B cell (primary cell): Measurements from ENCODE around the gene HTRA2.

ENCODE experiments used
- CTCF ChIP-seq: fragments of 200-600 bp; IDR thresholded peaks from one replicate; pipeline ENCODE4 v1.8.0; 2022; ENCODE audit warnings: antibody characterized with exemption, mild to moderate bottlenecking
- EZH2 ChIP-seq: IDR thresholded peaks from 2 replicates; pipeline ENCODE4 v1.6.1; 2012; ENCODE audit warnings: borderline replicate concordance, low read depth, mild to moderate bottlenecking, moderate library complexity, low read length; ENCODE audit not compliant: insufficient read depth, poor library complexity, severe bottlenecking

- no peak for TF ChIP-seq CTCF
- no peak for TF ChIP-seq EZH2
Measured at GRCh38 chr2:74582184-74582583, 52.5 kb downstream of the HTRA2 start.
